HG03280 (cell line): ENCODE data around the gene CD2AP.
"Not testable (repeated sequence)": the region's sequence is repeated elsewhere in the genome, so short reads cannot be mapped to it uniquely, and the experiment has no call there.

Experiments used
- ATAC-seq: cut with Tn5 transposase; IDR thresholded peaks from one replicate; pipeline ENCODE4 v1.9.1; 2021; ENCODE audit warnings: mild to moderate bottlenecking, moderate library complexity; ENCODE audit not compliant: unreplicated experiment

The CD2AP gene

DNA sequence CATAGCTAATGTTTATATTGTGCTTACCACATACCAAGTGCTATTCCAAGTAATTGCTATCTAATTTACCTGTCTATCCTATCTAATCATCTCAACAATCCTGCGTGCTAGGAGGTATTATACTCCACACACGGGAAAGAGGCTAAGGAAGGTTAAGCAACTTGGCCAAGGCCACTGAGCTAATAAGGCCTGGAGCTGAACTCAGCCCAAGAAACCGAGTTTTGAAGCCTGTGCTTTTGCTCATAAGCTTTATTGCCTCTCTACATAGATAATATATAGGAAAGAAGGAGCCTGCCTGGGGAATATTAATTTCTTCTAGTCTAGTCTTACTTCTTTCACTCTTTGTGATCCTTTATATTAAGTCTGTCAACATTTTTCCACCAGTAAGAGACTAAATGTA is 153.0 kb downstream of the CD2AP start:
- ATAC-seq, result no peak

DNA sequence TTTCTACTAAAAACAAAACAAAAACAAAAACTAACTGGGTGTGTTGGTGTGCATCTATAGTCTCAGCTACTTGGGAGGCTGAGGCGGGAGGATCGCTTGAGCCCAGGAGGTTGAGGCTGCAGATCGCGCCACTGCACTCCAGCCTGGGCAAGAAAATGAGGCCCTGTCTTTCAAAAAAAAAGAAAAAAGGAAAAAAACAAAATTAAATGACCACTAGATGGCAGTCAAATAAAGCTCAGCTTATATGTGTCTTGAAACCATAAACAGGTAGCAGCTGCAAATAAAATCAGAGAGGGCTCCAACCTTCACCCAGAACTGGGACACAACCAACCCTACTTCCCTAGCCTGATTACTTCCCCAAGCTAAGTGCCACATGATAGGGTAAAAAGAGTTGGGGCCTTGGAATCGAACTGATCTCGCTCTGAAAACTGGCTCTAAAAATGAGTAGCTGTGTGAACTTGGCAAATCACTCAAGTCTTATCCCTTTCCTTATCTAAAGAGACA is 153.7 kb downstream of the CD2AP start:
- peak; percentile 60 for ATAC-seq

DNA sequence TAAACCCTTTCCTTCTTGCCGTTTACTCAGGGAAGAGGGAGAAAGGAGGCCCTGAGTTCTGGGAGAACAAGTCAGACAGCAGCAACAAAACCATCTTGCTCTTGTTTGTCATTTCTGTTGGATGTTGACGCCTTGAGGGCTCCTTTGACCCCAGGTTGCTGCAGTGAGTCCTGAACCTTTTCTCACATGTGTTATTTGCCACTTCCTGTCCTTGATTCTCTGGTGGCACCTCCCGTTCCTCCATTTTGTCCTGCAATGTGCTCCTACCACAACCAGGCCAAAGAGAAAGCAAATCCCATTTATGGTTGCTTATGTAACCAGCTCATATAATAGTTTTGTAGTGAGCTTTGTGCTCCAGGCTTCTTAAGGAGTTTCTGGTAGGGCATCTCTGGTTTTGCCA is 154.2 kb downstream of the CD2AP start:
- no peak for ATAC-seq

DNA sequence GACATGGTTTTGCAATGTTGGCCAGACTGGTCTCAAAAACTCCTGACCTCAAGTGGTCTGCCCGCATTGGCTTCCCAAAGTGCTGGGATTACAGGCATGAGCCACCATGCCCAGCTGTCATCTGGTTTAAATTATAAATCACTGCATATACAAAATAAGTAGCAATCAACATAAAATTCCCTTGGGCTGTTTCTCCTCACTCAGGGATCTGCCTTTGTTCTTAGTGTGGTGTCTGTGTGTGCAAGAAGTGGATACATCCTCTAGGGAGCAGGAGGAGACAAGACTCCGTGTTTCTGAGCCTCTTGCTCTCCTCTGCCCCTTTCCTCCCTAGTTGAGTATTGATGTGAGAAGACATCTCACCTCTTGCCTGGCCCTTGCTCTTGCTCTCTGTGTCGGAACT is 155.6 kb downstream of the CD2AP start:
- no peak for ATAC-seq

DNA sequence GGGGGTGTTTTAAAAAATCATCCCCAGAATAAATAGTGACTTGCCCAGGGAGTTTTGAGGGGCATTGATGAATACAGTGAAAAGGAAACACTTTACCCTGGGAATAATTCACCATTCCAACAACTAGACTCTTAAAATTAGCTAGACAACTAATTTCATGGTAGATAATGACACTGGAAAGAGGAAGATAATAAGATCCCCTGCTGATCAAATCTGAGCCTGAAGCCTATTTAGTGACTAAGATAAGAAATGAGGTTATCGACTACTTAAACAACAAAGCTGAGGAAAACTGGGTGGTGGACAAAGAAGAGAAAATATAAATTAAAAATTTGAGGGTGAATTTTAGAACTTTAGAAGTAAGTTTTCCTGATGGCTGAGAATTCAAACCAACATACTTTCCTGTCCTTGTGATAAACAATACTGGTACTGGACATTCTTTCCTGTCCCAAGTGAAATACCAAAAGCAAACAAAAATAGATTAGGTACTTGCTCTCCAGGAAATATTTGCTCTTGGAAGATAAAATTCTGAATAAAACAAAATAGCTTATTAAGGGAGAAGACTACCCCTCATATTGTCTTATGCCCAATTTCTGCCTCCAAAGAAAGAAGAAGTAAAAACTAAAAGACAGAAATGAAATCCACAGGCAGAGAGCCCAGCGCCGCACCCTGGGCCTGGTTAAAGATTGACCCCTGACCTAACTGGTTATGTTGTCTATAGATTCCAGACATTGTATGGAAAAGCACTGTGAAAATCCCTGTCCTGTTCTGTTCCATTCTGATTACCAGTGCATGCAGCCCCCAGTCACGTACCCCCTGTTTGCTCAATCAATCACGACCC is 156.8 kb downstream of the CD2AP start:
- no peak for ATAC-seq

DNA sequence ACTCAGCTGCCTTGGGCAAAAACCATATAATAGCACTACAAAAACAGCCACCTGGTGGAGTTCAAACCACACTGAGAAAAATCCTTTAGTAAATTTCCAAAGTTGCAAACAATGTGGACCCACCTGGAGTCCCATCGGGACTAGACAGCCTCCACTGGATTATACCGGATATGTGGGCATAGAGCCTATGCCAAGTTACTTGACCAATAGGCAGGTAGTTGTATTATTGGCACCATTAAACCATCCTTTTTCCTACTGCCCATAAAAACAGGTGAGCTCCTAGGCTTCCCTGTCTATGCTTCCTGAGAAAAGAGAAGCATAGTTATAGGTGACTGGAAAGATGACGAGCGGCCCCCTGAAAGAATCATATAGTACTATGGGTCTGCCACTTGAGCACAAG is 169.1 kb downstream of the CD2AP start:
- no peak for ATAC-seq

DNA sequence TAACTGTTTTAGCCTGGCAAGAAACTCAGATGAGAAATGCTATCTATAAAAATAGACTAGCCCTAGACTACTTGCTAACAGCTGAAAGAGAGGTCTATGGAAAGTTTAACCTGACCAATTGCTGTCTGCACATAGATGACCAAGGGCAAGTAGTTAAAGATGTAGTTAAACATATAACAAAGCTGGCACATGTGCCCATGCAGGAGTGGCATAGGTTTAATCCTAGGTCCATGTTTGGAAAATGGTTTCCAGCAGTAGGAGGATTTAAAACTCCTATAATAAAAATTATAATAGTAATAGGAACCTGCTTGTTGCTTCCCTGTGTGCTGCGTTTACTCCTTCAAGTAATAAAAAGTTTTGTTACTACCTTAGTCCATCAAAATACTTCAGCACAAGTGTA is 169.6 kb downstream of the CD2AP start:
- ATAC-seq, result no peak

DNA sequence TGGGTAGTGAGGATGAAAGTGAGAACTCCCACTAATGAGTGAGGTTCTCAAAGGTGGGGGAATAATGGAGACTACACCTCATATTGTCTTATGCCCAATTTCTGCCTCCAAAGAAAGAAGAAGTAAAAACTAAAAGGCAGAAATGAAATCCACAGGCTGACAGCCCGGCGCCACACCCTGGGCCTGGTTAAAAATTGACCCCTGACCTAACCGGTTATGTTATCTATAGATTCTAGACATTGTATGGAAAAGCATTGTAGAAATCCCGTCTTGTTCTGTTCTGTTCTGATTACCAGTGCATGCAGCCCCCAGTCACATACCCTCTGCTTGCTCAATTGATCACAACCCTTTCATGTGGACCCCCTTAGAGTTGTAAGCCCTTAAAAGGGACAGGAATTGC is 170.0 kb downstream of the CD2AP start:
- ATAC-seq, result not testable (repeated sequence)

DNA sequence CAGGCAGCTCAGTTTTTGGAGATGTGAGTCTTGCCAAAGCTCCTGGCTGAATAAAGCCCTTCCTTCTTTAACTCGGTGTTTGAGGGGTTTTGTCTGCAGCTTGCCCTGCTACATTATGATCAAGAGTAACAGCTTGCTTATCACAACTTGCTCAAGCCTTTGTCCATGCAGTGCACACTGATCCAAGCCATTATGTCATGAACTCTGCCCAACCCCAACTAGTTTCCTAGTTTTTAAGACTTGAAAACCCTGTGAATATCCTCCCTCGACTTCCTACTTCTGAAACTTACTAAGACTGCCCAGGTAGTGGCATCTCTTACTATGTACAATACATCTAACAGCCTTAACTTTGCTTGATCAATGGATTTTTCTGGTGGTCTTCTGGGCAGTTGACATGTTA is 170.4 kb downstream of the CD2AP start:
- no peak for ATAC-seq

DNA sequence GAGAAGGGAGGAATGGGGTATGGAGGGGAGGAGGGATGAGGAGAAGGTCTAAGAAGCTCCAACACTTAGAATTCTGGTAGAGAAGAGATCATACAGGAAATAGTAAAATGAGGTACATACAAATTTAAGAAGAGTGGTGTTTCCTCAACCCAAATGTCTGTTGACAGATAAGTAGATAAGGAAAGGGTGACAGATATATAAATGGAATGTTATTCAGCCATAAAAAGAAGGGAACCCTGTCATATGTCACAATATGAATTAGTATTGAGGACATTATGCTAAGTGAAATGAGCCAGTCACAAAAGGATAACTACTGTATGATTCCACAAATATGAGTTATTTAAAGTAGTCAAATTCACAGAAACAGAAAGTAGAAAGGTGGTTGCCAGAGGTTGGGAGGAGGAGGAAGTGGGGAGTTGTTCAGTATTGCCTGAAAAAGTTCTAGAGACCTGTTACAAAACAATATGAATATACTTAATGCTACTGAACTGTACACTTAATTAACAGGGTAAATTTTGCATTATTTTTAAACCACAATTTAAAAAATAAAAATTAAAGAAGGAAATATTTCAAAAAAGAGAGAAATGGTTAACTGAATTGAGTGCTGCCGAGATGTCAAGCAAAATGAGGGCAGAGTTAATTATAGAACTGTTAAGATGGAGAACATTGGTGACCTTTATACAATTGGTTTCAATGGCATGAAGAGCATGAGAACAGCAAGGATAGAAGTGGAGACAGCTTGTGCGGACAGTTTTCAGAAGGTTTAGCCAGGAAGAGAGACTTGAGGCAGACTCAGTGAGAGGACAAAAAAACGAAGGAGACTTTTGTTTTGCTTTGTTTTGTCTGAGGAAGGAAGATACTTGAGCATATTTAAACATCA is 173.2 kb downstream of the CD2AP start:
- ATAC-seq, result no peak

DNA sequence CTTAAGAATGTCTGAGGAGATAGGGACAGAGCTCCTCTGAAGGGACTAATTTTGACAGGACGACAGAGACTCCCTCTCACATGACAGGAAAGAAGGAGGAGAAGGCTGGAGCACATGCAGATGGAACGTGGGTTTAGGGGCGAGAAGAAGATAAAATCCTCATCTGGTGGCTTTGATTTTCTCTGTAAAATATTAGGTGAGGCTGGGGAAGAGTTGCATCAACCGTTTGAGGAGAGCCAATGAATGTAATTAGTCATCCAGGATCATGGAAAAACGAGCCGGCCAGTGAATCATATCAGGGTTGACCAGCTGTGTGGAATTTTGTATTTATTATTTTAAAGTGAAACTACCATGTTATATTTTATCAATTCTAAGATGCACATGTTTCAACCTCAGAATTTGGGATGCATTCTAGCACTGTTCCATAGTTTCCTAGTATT is 173.9 kb downstream of the CD2AP start:
- no peak for ATAC-seq

DNA sequence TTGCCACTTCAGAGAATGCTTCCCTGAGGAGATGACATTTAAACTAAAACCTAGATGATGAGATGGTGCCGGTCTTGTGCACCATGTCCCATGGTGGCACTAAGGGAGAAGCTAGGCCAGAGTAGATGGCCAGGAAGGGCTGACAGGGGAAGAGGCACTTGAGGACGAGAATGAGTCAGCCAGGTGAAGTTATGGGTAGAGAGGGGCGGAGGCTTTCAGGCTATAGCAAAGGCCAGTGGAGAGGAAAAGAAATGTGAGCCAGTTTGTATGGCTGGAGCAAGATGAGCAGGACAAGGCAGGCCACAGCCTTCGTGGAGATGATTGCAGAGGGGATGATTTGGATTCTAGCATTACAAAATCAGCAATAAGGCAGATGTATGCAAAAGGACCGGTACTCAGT is 176.1 kb downstream of the CD2AP start:
- ATAC-seq, result no peak

DNA sequence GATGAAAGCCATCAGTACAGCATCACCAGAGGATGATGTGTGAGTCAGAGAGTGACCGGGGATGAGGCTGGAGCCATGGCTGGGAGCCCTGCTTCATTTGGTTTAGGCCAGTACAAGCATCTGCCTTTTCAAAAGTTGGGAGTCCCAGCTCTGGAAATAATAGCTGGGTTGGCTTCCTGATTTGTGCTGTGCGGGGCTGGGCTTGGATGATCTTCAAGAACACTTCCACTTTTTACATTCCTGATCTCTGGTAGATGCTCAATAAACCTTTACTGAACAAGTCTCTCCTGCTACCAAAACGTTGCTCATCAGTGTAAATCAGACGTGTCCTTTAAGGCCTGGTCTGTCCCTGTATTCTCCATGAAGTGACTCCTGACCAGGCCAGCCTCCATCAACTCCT is 176.7 kb downstream of the CD2AP start:
- no peak for ATAC-seq

DNA sequence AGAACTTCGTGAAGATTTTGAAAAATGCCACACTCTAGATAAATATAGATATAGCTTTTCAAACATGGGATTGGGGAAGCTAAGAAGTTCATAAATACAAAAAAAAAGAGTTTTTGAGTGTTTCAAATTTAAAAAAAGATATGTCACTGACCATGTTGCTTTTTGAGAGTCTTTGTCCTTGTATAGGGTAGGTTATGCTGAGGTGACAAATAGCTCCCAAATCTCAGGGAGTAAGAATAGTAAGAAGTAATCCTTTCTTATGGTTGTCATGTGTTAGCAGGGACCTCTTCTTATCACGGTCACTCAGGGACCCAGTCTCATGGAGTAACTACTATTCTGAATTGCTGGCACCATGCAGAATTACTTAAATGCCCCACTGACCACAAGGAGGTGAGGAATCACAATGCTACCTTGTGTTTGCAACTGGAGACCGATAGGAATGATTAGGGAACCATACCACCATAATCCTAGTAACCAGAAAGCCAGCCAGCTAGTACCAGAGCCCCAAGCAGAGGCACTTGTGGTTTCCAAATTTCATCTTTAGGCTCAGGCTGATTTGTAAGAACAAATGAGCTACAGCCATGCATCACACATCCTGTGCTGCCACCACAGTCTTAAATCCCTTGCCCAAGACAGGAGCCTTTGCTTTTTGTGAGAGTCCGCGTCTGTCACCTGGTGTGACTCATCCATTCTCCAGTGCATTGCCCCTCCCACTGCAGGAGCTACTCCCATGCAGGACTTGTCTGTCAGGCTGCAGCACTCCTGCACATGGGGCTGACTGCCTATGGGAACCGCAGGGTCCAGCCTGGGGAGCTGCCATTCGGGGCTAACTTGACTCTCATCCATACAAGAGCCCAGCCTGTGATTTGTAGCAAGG is 178.4 kb downstream of the CD2AP start:
- ATAC-seq, result no peak

DNA sequence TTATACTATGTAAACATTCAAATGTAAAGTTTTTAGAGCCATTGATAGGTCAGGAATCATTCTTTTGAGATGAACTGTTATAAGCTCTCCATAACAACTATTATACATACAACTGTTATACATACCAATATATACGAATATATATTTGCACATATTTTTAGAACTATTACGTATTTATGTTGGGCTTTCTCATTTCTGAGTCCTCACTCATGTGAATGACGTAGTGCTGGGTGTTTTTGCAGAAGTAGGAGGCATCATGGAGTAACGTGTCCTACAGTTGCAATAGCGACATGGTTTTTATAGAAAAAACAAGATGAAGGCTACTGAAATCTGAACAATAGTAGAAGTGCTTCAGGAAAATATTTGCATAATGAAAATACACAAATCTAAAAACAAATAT is 184.4 kb downstream of the CD2AP start:
- no peak for ATAC-seq

DNA sequence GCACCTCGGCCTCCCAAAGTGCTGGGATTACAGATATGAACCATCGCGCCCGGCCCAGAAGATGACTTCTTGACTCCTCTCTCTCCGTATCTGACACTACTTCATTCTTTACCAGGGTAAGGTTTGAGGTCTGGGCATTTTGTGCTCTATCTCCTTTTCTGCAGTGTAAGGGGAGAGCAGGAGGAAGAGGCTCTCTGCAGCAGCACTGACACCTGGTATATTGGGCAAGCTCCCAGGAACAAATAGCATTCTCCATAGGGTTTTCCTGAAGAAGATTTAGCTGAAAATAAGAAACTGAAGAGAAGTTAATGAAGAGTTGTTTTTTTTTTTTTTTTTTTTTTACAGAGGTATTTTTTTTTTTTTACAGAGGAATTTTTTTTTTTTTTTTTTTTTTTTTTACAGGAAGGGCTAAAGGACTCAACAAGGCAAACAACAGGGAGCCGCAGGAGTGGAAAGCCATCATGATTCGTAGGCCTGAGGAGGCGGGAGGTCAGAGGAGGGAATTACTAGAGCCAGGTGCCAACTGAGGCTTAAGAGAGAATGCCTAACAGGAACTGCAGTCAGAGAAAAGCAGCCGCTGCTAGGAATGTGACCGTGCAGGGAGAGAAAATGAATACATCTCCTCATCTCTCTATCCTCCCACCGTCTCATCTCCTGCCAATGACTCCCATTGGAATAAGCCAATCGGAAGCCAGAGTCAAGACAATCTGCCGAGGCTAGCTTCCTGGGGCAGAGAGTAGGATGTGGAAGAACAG is 186.1 kb downstream of the CD2AP start:
- no peak for ATAC-seq

DNA sequence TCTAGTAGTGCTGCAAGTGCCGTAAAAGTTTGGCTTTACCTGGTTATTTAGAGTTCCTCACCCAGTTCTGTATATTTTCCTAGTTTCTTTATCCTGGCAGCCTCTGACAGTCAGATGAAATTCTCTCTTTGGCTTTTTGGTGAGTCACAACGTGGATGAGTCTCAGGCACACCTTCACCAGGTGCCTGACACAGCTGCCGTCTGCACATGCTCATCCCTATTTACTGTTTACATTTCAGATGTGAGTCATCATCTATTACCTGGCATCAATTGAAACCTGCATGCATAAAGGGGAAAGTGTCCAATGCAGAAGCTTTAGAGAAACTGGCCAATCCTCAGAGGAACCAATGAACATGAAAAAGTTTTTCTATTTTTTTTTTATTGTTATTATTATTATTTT is 187.5 kb downstream of the CD2AP start:
- ATAC-seq, result no peak

DNA sequence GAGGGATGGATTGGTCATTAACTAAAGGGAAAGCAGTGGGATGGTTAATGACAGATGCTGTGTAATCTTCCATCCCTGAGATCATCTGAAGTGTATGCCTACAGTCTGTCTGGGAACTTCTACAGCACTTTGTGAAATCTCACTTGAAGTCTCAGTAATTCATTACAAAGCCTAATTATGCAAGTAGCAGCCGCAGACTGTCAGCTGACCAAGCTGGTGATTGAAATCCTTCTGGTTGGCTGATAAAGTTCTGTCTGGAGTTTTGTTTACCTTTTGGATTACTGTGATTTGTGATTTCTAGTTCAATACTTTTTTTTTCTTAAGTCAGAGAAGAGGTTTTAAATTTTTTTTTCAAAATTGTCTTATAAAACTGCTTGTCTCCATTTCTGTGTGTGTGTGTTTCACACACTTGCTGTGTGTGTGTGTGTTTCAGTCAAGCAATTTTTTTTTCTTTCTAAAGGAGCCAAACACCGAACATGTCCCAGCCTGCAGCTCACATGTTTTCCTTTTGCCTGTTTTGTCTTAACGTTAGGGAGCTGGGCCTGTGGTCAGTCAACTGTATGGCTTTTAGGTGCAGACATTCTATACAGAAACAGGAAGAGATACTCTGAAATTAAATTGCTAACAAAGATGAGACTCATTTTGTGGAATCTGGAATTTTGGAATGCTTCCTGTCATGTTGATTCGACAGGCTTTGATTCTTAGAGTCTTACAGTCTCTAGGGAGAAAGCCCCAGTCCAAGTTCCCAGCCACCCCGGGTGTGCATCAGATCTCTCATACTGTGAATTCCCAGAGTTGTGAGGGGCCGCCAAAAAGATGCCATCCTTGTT is 192.3 kb downstream of the CD2AP start:
- no peak for ATAC-seq

DNA sequence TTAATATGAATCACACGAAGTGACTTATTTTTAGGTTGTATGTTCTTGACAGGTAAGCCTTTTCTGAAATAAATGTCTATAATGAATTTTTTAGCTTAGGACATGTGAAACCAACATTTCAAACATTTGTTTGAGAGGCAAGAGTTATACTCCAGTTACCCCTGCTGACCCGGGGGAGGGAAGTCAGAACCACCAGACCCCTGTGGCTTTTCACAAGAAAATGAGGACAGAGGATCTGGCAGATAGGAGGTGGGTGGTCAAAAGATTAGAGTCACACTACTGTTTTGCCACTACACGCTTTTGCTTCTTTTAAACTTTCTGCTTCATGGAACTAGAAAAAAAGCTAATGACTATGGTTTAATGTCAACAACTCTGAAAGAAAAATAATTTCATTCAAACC is 193.3 kb downstream of the CD2AP start:
- ATAC-seq, result no peak
